Endometrium (tissue), 2 donors: Measurements from ENCODE around the gene SETX.
"Not testable (repeated sequence)": the region's sequence is repeated elsewhere in the genome, so short reads cannot be mapped to it uniquely, and the experiment has no call there.

ENCODE experiments used
- FAIRE-seq: peaks from 2 replicates; lab custom pipeline; 2012; peaks lifted over from hg19 to GRCh38; lab: Jason Lieb, UNC
- donor health status: control.
- donor health status: control.

SETX gene

DNA sequence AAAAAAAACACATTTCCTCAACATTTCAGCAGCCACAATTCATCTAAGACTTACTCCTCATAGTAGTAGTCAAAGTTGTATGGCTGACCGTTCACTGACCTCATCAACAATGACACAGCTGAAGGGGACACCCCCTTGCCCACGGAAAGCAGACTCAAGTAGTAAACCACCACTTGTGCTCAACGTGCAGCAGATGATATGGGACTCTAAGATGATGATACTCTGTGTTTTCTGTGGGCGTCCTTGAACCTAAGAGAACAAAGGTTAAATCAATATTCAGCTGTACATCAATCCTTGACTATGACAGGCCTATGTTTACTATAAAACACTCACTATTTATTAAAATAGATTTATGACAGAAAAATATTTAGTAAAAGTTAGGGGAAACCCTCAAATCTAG lies 71.6 kb downstream of the SETX start:
- FAIRE-seq: no peak

DNA sequence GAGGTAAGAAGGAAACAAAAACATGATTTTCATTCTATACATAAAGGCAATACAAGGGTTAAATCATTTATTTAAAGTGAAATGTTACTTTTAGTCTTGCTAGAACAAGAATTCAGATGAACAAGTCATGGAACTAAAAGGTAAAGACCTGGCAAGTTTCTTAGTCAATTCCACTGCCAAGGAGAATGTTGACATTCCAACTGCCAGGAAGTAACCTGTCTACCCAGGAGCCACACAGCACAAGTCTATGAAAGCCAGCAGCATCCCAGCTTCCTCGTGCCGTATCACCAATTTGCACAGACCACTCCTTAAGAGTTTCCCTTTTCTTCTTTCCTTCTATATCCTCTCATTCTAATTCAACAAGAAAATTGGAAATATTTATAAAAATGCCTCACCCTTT lies 79.9 kb downstream of the SETX start:
- no peak for FAIRE-seq

DNA sequence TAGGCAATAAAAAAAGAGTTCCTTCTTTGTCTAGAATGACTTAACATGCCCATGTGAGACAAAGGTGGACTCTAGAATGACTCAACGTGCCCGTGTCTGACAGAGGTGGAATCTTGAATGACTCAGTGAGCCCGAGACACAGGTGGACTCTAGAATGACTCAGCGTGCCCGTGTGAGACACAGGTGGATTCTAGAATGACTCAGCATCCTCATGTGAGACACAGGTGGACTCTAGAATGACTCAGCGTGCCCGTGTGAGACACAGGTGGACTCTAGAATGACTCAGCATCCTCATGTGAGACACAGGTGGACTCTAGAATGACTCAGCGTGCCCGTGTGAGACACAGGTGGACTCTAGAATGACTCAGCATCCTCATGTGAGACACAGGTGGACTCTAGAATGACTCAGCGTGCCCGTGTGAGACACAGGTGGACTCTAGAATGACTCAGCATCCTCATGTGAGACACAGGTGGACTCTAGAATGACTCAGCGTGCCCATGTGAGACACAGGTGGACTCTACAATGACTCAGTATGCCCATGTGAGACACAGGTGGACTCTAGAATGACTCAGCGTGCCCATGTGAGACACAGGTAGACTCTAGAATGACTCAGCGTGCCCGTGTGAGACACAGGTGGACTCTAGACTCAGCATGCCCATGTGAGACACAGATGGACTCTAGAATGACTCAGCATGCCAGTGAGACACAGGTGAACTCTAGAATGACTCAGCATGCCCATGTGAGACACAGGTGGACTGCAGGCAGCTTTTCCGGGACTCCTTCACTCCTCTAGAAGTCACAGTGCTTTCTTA lies 84.9 kb downstream of the SETX start:
- not testable (repeated sequence) for FAIRE-seq

DNA sequence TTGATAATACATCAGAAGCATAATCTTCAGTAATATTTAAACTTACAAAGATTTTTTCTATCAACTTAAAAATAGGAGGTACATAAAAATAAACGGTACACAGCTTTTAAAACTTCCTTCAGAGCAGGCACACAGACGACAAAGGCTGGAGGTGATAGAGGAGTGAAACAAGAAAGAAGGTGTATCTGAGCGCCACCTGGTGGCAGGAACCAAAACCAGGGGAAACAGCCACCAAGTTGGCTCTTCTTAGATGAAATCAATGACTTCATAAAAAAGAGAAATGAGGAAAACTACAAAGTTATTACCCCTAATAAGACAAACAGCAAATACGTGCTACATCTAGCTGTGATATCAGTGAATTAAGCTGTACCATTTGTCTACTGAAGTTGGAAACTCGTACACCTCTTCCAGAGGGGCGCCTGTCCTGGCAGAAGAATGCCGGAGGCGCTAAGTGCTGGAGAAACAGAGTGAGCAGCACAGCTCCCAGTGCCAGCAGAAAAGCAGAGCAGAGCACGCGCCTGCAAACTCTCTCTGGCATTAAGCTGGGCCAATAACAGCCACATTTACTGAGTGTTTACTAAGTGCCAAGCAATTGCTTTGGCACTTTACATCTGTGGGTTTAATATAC lies 85.9 kb downstream of the SETX start:
- peak; percentile 57 for FAIRE-seq

DNA sequence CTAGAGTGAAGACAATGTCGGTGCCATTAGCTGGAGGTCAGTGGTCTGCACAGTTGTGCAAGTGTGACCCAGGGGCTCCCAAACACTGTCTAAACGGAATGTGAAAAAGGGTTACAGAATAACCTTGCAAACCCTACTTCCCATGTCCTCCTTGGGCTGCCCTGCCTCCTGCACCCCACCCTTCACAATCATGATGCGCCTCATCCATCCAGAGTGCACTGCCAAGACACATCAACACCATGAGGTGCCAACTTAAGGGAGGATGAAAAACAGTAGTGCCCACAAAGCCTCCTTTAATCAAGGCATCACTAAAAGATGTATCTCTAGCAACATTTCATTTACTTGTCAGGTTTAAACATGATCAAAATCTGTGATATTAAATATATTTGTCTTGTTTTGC lies 87.1 kb downstream of the SETX start:
- FAIRE-seq: no peak

DNA sequence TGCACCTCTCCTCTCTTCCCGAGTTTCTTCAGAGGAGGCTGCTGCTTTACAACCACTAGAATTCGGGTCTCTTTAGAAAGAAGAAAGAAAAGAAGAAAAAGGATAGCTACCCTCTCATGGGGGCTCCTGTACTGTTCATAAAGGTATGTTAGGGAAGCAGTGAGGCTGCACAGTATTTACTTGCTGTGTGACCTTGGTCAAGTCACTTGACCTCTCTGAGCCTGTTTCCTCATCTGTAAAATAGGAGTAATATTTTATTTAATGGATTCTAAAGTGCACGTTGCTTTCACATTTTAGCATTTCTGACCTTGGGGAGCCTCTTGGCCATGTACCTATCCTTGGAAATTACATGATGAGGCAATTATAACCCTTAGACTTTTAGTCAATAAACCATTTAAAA lies 88.8 kb downstream of the SETX start:
- no peak for FAIRE-seq

DNA sequence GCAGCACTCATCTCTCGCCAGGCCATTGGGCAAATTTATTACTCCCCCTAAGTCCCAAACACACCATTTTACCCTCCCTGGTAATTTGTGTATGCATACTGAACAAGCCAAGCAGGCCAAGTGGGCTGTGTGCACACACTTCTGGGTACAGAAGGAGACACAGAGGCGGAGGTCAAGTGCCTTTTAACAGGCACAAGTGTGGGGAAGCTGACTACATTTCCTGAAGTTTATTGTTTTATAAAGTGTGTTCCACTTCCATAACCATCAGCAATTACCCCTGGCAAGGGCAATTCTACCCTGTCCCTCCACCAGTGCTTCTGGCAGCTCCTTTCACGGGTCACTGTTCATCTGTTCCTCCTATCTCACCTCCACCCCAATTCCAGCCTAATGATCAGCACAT lies 93.9 kb downstream of the SETX start:
- FAIRE-seq: no peak

DNA sequence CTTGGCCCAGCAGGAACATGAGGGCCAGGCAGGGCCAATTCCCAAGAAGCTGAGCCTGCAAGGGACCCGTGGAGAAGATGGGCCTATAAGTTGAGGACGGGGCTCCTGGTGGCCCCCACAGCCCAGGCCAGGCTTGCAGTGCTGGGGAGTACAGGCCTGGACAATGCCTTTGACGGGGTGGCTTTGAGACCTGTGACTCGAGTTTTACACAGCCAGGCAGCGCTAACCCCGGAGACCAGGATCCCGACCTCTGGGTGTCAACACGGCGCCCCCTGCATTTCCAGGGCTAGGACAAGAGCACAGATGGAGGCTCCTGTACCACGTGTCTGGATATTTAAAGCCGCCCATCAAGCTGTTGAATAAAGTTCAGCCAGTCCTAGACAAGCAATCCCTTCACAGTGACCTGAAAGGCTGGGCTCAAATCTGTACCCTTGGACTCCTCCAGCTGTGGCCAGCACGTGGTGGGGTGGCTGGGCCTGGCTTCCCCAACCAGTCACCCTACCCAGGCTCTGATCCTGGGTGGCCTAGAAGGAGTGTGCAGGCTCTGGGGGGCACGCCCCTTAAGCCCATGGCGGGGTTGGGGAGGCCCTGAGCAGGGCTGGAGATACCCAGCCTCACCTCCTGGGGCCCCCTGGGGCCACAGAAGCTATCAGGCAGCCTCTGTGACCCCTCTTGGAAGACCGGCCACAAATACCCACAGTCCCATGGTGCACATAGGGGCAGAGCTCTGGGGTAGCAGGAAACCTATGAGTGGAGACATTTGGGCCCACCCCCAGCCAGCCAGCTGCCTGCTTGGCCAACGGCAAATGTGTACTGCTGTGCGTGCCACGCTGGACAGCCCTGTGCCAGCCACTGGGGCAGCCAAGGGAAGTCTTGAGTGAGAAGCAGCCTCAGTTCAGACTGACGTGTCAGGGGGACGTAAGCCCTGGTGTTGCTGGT lies 104.2 kb downstream of the SETX start:
- no peak for FAIRE-seq

DNA sequence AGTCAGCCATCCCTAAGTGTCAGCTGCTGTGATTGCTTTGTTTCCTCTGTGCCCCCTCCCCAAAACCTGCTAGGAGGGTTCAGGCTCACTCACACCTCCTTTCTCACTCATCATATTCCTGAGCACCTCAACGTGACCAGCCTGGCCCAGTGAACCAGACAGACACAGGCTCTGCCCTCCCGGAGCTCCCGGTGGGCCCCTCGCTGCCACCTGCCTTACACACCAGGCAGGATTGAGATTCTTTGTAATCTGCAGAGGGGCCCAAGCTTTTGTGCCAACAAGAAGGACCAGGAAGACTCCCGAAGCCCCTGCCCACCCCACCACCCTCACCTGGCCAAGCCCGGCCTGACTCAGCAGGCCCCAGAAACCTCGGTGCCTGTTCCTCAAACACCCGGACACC lies 105.1 kb downstream of the SETX start:
- no peak for FAIRE-seq

DNA sequence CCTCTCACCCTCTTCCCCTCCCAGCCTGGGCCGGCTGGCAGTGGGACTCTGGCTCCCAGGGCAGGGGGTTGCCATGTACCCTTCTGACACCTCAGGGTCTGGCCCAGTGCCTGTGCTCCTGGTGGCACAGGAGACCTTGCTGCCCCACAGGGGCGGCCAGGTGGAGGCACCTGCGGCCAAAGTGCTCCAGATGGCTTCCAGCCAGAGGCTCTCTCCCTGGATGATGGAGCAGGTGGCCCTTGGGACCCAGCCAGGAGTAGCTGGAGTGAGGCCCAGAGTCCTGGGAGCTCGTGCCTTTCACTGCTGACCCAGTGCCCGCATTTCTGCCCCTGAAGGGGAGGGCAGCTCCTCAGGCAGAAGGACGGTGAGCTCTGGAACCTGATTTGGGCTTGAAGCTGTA lies 105.7 kb downstream of the SETX start:
- no peak for FAIRE-seq

DNA sequence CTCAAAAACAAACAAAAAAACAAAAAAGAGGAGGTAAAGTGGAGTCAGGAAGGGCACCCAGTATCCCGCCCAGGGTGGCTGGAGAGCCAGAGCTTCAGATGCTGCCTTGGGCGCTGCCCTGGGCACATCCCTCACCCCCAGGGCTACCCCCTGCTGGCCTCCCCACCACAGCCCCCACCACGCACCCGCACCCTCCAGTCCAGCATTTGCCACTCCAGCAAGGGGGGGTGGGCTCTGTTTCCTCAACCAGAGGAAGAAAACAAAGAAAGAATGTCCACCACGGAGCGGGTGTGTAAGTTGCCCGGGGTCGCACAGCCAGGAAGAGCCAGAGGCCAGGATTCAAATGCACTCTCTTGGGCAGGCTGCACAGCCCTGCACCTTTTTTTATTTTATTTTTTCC lies 106.8 kb downstream of the SETX start:
- no peak for FAIRE-seq

DNA sequence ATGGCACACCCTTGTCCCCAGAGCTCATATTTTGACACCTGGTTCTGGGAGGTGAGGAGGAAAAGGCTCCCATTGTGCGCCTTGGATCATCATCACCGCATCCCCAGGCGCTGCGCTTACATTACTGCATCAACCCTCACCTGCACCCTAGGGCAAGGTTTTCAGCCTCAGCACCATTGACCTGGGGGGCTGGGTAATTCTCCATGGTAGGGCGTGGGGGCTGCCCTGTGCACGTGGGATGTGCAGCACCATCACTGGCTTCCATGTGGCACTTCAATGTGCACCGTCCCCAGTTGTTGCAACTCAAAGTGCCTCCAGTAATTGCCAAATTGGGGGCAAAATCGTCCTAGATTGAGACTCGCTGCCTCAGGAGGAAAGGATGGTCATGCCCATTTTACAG lies 109.3 kb downstream of the SETX start:
- FAIRE-seq: no peak

DNA sequence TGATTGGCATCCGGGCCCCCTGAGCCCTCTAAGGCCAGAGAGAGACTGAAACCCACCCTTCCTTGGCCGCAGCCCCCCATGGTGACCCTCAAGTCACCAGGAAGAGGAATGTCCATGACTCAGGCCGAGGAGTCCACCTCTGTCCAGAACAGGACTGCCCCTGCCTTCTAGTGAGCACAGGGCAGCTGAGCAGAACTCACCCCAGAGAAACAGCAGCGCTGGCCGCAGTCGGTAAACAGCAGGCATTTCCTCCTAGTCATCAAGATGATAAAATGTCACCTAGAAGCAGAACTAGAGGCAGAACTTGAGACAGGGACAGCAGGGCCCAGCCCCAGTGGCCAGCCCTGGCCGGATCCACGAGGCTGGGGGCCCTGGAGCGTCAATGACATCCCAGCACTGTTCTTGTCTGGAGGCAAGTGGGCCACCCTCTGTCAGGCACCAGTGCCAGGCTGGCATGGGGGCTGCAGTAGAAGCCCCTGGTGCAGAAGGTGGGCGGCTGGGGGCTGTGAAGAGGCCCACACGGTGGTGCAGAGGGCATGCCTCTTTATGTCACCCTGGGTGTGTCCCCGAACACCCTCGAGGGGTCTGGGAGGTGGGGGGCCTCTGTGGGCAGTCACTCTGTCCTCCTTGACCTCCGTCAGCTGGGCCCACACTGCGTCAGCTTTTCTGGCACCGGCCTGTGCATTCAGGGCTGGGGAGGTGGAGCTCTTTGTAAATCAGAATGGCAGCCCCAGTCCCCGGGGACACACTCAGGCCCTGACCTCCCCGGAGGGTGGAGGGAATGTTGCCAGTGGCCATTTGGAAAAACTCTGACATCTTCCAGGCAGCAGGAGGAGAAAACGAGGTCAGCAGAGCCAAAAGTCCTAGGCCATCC lies 110.0 kb downstream of the SETX start:
- no peak for FAIRE-seq

DNA sequence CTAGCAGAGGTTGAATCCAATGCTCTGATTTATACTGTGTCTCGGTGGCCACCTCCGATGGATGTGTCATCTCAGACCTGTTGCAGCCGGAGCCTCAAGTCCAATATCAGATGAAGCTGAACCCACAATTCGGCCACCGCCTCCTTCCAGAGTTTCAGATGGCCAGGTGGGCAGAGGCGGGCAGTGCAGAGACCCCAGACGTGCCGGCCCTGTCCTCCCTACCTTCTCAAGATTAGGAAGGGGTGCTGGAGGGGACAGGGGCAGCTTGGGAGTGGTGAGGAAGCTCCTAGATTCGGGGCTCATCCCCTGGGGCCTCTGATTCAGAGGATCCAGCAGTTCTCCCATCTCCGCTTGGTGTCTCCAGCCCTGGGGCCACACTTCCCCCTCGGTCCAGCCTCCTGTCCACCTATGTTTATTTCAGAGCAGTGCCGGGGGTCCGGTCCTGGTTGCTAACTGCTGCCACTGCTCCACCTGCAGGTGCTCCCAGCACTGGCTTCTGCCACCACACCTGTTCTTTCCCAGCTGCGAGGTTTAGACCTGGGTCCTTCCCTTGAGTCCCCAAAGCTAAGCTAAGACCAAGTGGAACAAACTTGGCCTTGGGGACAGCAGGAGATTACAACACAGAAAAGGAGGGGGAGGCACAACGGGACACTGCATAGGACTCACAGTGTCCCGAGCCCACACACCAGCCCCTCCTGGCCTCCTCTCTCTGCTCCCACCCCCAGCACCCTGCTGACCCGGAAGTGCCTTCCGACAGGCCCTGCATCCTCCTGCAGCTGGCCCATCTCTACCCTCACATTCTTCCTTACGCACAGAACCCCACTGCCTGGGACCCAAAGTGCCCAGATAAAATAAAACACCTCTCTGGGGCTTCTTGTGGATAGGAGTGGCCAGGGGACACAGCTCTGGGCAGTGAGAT lies 111.4 kb downstream of the SETX start:
- FAIRE-seq: no peak

DNA sequence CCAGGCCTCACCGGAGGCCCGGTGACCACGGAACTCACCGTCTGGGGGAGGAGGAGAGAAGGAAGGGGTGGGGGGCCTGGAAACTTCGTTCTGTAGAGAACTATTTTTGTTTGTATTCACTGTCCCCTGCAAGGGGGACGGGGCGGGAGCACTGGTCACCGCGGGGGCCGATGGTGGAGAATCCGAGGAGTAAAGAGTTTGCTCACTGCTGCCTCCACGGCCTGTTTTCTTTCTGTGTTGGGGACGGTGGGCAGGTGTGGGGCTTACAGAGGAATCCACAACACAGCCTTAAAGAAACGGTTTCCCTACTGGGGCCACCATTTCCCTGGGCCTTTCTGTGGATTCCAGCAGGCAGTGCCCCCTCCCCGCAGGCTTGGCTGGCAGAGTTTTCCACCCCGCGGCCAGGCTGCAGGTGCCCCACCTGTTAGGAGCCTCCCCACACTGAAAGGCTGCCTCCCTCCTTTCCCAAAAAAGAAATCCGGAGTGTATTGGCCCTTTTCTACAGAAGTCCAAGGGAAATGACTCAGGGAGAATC lies 112.1 kb downstream of the SETX start:
- FAIRE-seq: no peak

DNA sequence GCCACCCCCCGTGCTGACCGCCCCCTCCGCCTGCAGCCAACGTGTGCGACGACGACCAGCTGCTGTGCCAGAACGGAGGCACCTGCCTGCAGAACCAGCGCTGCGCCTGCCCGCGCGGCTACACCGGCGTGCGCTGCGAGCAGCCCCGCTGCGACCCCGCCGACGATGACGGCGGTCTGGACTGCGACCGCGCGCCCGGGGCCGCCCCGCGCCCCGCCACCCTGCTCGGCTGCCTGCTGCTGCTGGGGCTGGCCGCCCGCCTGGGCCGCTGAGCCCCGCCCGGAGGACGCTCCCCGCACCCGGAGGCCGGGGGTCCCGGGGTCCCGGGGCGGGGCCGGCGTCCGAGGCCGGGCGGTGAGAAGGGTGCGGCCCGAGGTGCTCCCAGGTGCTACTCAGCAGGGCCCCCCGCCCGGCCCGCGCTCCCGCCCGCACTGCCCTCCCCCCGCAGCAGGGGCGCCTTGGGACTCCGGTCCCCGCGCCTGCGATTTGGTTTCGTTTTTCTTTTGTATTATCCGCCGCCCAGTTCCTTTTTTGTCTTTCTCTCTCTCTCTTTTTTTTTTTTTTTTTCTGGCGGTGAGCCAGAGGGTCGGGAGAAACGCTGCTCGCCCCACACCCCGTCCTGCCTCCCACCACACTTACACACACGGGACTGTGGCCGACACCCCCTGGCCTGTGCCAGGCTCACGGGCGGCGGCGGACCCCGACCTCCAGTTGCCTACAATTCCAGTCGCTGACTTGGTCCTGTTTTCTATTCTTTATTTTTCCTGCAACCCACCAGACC lies 112.8 kb downstream of the SETX start:
- FAIRE-seq: no peak

DNA sequence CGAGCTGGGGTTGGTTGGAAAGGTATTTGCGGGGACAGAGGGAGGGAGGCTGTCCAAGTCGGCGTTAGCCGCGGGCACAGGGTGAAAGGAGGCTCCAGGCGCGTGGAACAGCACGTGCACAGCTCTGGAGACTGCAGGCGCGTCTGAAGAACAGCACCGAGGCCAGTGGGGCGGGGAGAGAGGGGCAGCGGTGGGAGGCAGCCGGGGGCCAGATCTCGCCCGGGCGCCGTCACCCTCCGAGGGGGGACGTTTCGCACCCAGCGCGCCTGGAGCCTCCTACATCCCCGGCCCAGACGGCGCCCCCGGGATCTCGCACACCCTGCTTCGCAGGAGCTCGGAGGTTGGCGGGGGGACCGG lies 113.3 kb downstream of the SETX start:
- FAIRE-seq: no peak

DNA sequence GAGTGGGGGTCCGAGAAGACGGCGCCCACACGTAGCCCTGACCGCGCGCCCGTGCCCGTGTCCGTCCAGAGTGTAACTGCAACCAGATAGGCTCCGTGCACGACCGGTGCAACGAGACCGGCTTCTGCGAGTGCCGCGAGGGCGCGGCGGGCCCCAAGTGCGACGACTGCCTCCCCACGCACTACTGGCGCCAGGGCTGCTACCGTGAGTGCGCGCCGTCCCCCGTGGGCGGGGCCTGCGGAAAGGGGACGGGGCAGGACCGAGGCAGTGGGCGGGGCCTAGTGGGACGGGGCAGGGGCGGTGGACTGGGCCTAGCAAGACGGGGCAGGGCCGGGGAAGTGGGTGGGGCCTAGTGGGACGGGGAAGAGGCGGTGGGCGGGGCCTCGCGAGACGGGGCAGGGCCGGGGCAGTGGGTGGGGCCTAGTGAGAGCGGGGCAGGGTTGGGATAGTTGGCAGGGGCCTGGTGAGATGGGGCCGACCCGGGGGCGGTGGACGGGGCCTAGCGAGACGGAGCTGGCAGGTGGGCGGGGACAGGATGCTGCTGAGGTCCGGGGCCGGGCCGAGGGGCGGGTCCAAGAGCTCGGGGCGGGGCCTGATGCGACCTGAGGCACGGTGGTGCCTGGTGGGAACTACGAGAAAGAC lies 113.8 kb downstream of the SETX start:
- no peak for FAIRE-seq
